NCI-H2107 (cell line): ENCODE measurements around the gene VCPKMT.

Experiments used
- DNase-seq: peaks from one replicate; lab custom pipeline; 2025; lab: John Stamatoyannopoulos, UW

VCPKMT gene

DNA sequence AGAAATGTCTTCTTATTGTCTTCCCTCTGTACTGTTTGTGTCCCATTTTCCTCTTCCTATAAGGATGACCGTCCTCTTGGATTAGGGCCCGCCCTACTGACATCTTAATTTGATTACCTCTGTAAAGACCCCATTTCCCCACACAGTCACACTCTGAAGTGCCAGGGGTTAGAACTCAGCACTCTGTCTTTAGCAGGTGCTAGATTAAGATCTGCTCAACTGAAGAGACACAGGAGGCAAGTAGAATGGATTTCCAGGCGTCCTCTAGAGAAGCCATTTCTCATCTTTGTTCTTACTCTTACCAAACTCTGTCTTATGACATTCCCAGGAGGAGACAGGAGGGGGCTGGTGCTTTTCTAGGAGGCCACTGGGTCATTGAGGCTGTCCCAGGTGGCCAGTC lies 50.8 kb downstream of the VCPKMT start:
- no peak for DNase-seq

DNA sequence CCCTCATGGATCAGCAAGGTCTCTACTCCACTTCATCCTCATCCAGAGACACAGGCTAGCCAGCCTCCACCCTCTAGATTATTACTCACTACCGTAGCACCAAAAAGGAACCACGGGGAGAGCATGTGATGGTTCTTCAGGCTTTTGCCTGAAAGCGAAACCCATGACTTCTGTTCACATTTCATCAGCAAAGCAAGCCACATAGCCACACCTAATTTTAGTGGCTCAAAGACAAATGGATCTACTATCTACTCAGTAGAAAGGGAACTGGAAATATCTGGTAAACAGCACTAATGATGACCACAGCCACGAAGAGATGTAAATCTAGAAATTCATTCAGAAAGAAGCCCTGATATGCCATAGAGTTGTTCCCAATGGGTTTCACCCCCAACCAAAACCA lies 51.4 kb downstream of the VCPKMT start:
- DNase-seq = no peak

DNA sequence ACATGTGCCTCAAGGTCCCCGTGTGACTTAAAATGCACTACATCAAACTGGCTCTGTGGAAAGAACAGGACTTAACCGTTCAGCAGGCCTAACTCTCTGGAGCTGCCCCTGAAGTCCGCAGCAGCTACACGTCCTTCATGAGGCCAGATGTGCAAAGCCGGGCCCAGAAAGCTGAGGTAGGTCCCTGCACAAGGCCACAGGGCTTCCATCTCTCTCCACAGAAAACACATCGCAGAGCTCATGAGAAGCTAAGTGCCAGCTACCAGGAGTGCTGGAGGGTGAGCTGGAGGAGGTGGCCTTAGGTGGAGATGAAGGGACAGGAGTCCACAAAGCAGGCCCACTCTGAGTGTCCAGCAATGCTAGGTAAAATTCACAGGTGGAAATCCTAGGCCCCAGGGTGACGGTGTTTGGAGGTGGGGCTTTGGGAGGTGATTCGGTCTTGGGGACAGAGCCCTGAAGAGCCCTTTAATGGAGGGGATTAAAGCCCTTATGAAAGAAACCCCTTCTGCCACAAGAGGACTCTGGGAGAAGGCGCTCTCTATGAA lies 52.4 kb downstream of the VCPKMT start:
- DNase-seq = no peak

DNA sequence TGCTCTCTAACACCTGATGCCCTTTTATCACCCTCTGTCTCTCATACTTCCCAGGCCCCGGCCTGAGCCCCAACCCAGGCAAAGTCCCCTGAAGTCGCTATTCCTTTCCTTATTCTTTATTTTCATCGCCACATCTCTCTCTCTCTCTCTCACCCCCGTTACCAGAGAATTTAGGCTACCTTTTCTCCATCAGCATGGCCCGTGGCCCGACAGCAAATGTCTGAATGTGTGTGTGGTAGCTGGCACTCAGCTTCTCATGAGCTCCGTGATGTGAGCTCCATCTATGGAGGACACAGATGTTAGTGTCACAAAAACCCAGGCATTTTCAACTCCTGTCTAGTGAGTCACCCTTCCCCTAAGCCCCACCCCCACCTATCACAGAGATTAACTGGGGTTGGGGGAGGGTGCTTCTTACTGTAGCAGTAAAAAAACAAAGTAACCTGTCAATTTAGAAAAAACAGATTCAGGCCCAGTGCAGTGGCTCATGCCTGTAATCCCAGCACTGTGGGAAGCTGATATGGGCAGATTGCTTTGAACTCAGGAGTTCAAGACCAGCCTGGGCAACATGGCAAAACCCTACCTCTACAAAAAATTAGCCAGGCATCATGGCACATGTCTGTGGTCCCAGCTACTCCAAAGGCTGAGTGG lies 53.8 kb downstream of the VCPKMT start:
- DNase-seq = no peak

DNA sequence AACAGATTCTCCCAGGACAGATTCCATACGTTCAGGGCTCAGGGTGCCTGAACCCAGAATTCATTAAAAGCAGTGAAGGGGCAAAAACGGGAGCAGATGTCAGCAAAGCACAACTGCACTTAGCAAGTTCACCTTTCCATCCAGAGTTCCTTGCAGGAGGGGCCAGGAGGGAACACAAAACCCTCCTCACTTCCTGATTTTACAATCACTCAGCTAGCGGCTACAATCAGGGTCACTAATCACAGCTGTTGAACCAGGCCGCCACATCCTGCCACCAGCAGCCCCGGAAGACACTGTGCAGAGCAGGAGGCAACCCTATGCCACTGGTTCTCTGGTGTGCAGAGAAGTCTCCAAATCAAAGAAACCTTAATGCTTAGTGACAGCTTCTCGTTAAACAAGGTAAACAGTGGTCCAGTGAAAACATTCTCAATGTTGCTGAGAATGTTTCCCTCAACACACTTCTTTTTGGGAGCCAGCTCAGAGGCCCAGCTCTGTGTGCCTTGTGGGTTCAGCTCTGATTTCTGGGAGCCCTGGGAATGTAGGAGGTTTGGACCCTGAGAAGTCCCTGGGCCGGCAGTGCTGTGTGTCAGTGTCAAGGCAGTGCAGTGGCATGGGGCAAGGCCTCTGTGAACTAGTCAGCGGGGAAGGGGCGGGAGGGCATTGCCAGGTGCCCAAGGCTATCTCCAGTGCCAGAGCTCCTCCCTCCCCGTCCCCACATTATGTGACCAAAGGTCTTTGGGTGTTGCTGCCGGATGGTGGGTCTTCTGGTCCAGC lies 54.5 kb downstream of the VCPKMT start:
- no peak for DNase-seq

DNA sequence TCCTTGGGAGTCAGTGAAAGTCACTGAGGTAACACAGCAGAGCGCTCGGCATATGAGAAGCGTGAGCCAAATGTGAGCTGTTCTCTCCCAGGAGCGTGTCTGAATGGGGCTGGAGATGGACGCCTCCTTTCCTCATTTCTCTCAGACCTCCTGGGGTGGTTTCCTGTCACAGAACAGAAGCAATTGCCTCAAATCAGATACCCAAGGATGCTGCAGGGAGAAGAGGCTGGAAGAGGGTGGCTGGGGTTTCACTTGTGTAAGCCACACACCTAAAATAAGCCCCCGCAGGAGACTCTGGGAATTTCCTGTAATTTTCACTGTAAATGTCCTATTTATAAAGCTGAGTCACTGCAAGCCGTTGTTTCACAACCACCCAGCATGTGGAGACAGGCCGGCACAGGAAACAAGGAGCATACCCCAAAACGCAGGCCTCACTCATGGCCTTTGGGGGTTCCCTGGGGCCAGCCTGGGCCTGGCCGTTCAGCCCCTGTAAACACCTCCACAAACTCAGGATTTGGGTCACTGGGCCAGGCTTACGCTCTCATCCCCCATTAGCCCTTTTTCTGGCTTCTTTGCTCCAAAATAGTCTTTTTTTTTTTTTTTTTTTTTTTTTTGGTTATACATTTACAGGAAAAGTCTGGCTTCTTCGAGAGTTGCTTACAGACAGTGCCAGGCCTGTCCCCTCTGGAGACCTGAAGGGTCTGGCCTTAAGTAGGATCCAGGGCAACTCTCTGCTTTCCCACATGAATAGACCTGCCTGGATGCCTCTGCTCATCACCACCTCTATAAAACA lies 55.3 kb downstream of the VCPKMT start:
- DNase-seq = no peak

DNA sequence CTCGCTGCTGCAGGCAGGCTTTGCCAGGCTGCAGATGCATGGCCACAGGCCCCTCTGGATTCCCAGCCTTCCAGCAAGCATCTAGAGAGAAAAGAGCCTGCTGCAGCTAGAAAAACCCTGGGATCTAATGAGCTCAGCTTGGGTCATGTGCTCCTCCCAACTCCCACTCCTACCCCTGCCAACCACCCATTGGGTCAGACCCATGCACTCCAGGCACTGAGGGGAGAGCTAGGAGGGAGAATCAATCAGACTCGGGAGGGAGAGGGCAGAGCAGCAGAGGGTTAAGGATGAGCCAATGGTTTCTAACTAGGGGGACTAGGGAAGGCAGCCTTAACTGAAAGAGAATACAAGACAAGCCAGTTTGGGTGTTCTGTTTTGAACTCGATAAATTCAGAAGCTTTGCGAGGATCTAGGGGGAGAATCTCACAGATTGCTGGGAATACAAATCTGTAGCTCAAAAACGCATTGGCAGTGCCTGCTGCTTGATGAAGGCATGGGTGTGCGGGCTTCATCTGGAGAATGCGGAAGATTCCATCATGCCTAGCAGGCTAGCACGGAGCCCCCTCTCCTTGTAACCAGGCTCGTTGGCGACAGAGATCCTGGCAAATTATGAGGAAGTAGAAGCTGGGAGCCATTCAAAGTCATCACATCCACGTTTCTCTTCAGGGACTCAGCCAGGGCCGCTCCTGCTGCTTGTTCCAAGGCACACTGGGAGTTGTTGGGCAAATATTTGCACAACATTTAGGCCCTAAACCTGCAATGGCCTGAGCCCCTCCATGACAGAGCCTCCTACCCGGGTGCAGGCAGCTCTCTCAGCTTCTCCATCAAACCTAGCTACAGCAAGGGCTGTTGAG lies 56.4 kb downstream of the VCPKMT start:
- no peak for DNase-seq
